Liver (tissue), 9 donors: ENCODE data around the gene MYO9A. TPM values are rescaled to one million over a fixed set of nuclear protein-coding genes. Genes with fewer than 3 reads are reported as not detected.

Experiments used
- DNase-seq: peaks from one replicate; pipeline ENCODE4 v3.0.0-alpha.2; 2017; ENCODE audit warnings: low spot score
- H3K27ac ChIP-seq, 2 donors: one replicate each; pipeline ENCODE4 v1.7.0; 2013; ENCODE audit warnings: inconsistent platforms in 2 of 2, low read length in 2 of 2, control low read depth in 1 of 2, low read depth in 1 of 2, mild to moderate bottlenecking in 1 of 2
- H3K27me3 ChIP-seq, 4 donors: one replicate each; pipeline versions ENCODE4 v1.6.1 to v1.7.0; 2013; ENCODE audit warnings: low read length in 3 of 4, inconsistent platforms in 1 of 4, mild to moderate bottlenecking in 1 of 4, moderate library complexity in 1 of 4; ENCODE audit not compliant: control insufficient read depth in 4 of 4, insufficient read depth in 4 of 4
- H3K36me3 ChIP-seq, 4 donors: one replicate each; pipeline versions ENCODE4 v1.6.1 to v1.7.0; 2013; ENCODE audit warnings: low read length in 3 of 4, mild to moderate bottlenecking in 3 of 4, low read depth in 1 of 4, moderate library complexity in 1 of 4; ENCODE audit not compliant: control insufficient read depth in 4 of 4, insufficient read depth in 3 of 4
- H3K4me1 ChIP-seq, 4 donors: one replicate each; pipeline versions ENCODE4 v1.6.1 to v1.7.0; 2013; ENCODE audit warnings: low read length in 3 of 4, mild to moderate bottlenecking in 3 of 4, moderate library complexity in 1 of 4; ENCODE audit not compliant: control insufficient read depth in 4 of 4, insufficient read depth in 4 of 4
- H3K4me3 ChIP-seq, 3 donors: one replicate each; pipeline versions ENCODE4 v1.6.1 to v1.7.0; 2013; ENCODE audit warnings: low read length in 3 of 3, control low read depth in 1 of 3, low read depth in 1 of 3, mild to moderate bottlenecking in 1 of 3
- H3K9ac ChIP-seq, 2 donors: one replicate each; pipeline ENCODE4 v1.7.0; 2013; ENCODE audit warnings: low read length in 2 of 2, mild to moderate bottlenecking in 2 of 2, moderate library complexity in 2 of 2, control low read depth in 1 of 2, low read depth in 1 of 2
- H3K9me3 ChIP-seq, 4 donors: one replicate each; pipeline versions ENCODE4 v1.6.1 to v1.7.0; 2013; ENCODE audit warnings: low read length in 3 of 4; ENCODE audit not compliant: control insufficient read depth in 4 of 4
- ATF3 ChIP-seq: IDR thresholded peaks from 2 replicates; pipeline ENCODE4 v1.6.1; 2016; ENCODE audit warnings: antibody characterized with exemption
- EGR1 ChIP-seq, 2 donors: IDR thresholded peaks; 2 replicates each; pipeline ENCODE4 v1.6.1; 2016 to 2018; ENCODE audit warnings: antibody characterized with exemption in 2 of 2, low read depth in 2 of 2
- FOXA1 ChIP-seq: IDR thresholded peaks from 2 replicates; pipeline ENCODE4 v1.6.1; 2016; ENCODE audit warnings: antibody characterized with exemption
- FOXA2 ChIP-seq: IDR thresholded peaks from 2 replicates; pipeline ENCODE4 v1.6.1; 2016; ENCODE audit warnings: antibody characterized with exemption
- GABPA ChIP-seq, 2 donors: IDR thresholded peaks in 1 of 2; conservative IDR thresholded peaks in 1 of 2; 2 replicates each; pipeline ENCODE4 v1.6.1; 2016; ENCODE audit warnings: antibody characterized with exemption in 2 of 2, mild to moderate bottlenecking in 1 of 2, moderate library complexity in 1 of 2
- HNF4A ChIP-seq, 2 donors: conservative IDR thresholded peaks; 2 replicates each; pipeline ENCODE4 v1.6.1; 2016; ENCODE audit warnings: antibody characterized with exemption in 2 of 2, mild to moderate bottlenecking in 2 of 2
- HNF4G ChIP-seq: IDR thresholded peaks from 2 replicates; pipeline ENCODE4 v1.6.1; 2016; ENCODE audit warnings: antibody characterized with exemption
- MAX ChIP-seq: IDR thresholded peaks from 2 replicates; pipeline ENCODE4 v1.6.1; 2016; ENCODE audit warnings: antibody characterized with exemption
- NR2F2 ChIP-seq: IDR thresholded peaks from 2 replicates; pipeline ENCODE4 v1.6.1; 2016; ENCODE audit warnings: antibody characterized with exemption
- REST ChIP-seq: IDR thresholded peaks from 2 replicates; pipeline ENCODE4 v1.6.1; 2016; ENCODE audit warnings: antibody characterized with exemption, mild to moderate bottlenecking
- RXRA ChIP-seq, 2 donors: IDR thresholded peaks; 2 replicates each; pipeline ENCODE4 v1.6.1; 2017 to 2018; ENCODE audit warnings: antibody characterized with exemption in 2 of 2, mild to moderate bottlenecking in 1 of 2
- SP1 ChIP-seq: IDR thresholded peaks from 2 replicates; pipeline ENCODE4 v1.6.1; 2018; ENCODE audit warnings: antibody characterized with exemption, mild to moderate bottlenecking
- TAF1 ChIP-seq: conservative IDR thresholded peaks from 2 replicates; pipeline ENCODE4 v1.6.1; 2016; ENCODE audit warnings: antibody characterized with exemption, mild to moderate bottlenecking
- YY1 ChIP-seq: IDR thresholded peaks from 2 replicates; pipeline ENCODE4 v1.6.1; 2016; ENCODE audit warnings: antibody characterized with exemption, mild to moderate bottlenecking
- WGBS: extraction: QIAGEN DNeasy Blood & Tissue Kit; methylation state at CpG from one replicate; pipeline ENCODE4 v1.1.7; 2013; 5-methylcytosine and 5-hydroxymethylcytosine counted together
- polyA plus RNA-seq, 2 donors: library from polyadenylated mRNA; stranded (reverse) in 1 of 2; unstranded in 1 of 2; fragments of 200-250 nt in 1 of 2; fragments of >200 nt in 1 of 2; fragmentation: Nextera tagmentation in 1 of 2; extraction: Ambion mirVana in 1 of 2; gene quantifications; one replicate each; pipeline versions ENCODE4 v1.2.1 to v1.2.3, GENCODE V29; 2013 to 2015
- total RNA-seq, 2 donors: library from RNA; depleted of rRNA; stranded (reverse); fragments of >200 nt; gene quantifications; one replicate each; pipeline ENCODE4 v1.2.3, GENCODE V29; 2014
- TF ChIP-seq, protein P1 (sequence below): fragments of 150-350 bp; IDR thresholded peaks from 2 replicates; pipeline ENCODE4 v1.5.1; 2017; ENCODE audit warnings: improper control_type of control experiment, low read depth, low read length; ENCODE audit not compliant: missing input control
- donor health status: healthy.
- donor health status: healthy.
- donor health status: healthy.
- donor health status: healthy.
- donor health status: healthy.

Gene MYO9A
- total and polyA plus RNA-seq, 4 donors = 1.4 to 14.9 (median 8.4) TPM

DNA sequence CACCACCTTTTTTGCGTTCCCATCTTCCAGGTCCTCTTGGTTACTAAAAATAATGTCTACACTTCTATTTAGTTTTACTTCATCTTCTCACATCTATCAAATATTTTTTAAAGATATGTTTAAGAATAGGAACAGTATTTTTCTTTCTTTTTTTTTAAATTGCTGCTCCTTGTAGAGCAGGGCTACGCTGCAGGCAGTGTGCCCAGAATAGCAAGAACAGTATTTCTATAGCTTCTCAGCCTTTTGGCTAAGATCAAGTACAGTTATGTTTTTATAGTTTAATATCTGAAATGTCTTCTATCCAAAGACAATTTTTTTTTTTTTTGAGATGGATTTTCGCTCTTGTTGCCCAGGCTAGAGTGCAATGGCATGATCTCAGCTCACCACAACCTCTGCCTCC is 73.0 kb downstream of the MYO9A start:
- no peak for DNase-seq
- Histone ChIP-seq H3K4me3 (no peak overlapping the region), H3K27me3 (no peaks in the 10 kb centered on the region), H3K9ac (no peak overlapping the region), H3K4me1 (no peaks in the 10 kb centered on the region), H3K9me3 (no peaks in the 10 kb centered on the region), H3K27ac (no peak overlapping the region), H3K36me3 (peaks cover 0 to 4% (median 2%) of the 10 kb centered on the region in 4 donors)
- TF ChIP-seq YY1 = no peak
- TF ChIP-seq HNF4A (conservative IDR thresholded peaks at IDR 0.05) = no peak
- TF ChIP-seq GABPA (IDR thresholded peaks at IDR 0.05 in 1 of 2, conservative IDR thresholded peaks at IDR 0.05 in 1 of 2) = no peak
- TF ChIP-seq RXRA (IDR thresholded peaks at IDR 0.05) = no peak
- no peak for TF ChIP-seq HNF4G
- WGBS = 95% methylated on average over 3 of the region's 3 CpGs

DNA sequence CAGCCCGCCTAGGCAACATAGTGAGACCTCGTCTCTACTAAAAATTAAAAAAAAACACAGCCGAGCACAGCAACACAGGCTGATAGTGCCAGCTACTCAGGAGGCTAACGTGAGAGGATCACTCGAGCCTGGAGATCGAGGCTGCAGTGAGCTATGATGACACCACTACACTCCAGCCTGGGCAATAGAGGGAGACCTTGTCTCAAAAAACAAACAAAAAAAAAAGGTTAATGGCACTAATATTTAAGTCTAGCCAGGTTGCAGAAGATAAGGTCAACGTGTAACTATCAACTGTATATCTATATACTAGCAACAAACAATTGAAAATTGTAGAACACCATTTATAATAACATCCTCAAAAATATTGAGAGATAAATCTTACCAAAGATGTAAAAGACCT is 75.1 kb downstream of the MYO9A start:
- Histone ChIP-seq H3K9me3 (no peaks in the 10 kb centered on the region), H3K27ac (no peak overlapping the region), H3K4me3 (no peak overlapping the region), H3K27me3 (no peaks in the 10 kb centered on the region), H3K36me3 (peaks cover 0 to 4% (median 2%) of the 10 kb centered on the region in 4 donors), H3K4me1 (no peaks in the 10 kb centered on the region), H3K9ac (no peak overlapping the region)
- no peak for DNase-seq
- TF ChIP-seq HNF4A (conservative IDR thresholded peaks at IDR 0.05) = no peak
- no peak for TF ChIP-seq MAX
- TF ChIP-seq FOXA1 = no peak
- no peak for TF ChIP-seq EGR1 (IDR thresholded peaks at IDR 0.05; ENCODE audit: low read depth in 2 of 2)
- TF ChIP-seq HNF4G = no peak
- no peak for TF ChIP-seq SP1
- 91% methylated on average over 7 of the region's 7 CpGs for WGBS

- Histone ChIP-seq H3K36me3 (peaks cover 0 to 4% (median 2%) of the 10 kb centered on the region in 4 donors), H3K27ac (no peak overlapping the region), H3K9me3 (no peaks in the 10 kb centered on the region), H3K4me1 (no peaks in the 10 kb centered on the region), H3K4me3 (no peak overlapping the region), H3K9ac (no peak overlapping the region), H3K27me3 (no peaks in the 10 kb centered on the region)
- WGBS = 97% methylated on average over 1 of the region's 1 CpG
- no peak for DNase-seq
- no peak for TF ChIP-seq EGR1 (IDR thresholded peaks at IDR 0.05; ENCODE audit: low read depth in 2 of 2)
- no peak for TF ChIP-seq GABPA (IDR thresholded peaks at IDR 0.05 in 1 of 2, conservative IDR thresholded peaks at IDR 0.05 in 1 of 2)
- no peak for TF ChIP-seq MAX
- TF ChIP-seq TAF1 = no peak
- TF ChIP-seq SP1 = no peak
Observed at GRCh38 chr15:72042054-72042453, 75.9 kb downstream of the MYO9A start.

GRCh38 chr15:72037321-72037720 is 80.6 kb downstream of the MYO9A start:
- WGBS = 97% methylated on average over 4 of the region's 4 CpGs
- H3K4me3 ChIP-seq = no peak overlapping the region

More at GRCh38 chr15:72037321-72037720, 80.6 kb downstream of the MYO9A start:
- no peak for DNase-seq
- H3K36me3 ChIP-seq = peaks cover 0 to 2% (median 0%) of the 10 kb centered on the region in 4 donors
- H3K9me3 ChIP-seq = no peaks in the 10 kb centered on the region
- no peaks in the 10 kb centered on the region for H3K4me1 ChIP-seq
- no peaks in the 10 kb centered on the region for H3K27me3 ChIP-seq
- H3K9ac ChIP-seq = no peak overlapping the region
- TF ChIP-seq ATF3 (no peak), EGR1 (IDR thresholded peaks at IDR 0.05; ENCODE audit: low read depth in 2 of 2) (no peak), NR2F2 (no peak), FOXA2 (no peak), TAF1 (no peak), REST (no peak)
- TF ChIP-seq, protein P1, sequence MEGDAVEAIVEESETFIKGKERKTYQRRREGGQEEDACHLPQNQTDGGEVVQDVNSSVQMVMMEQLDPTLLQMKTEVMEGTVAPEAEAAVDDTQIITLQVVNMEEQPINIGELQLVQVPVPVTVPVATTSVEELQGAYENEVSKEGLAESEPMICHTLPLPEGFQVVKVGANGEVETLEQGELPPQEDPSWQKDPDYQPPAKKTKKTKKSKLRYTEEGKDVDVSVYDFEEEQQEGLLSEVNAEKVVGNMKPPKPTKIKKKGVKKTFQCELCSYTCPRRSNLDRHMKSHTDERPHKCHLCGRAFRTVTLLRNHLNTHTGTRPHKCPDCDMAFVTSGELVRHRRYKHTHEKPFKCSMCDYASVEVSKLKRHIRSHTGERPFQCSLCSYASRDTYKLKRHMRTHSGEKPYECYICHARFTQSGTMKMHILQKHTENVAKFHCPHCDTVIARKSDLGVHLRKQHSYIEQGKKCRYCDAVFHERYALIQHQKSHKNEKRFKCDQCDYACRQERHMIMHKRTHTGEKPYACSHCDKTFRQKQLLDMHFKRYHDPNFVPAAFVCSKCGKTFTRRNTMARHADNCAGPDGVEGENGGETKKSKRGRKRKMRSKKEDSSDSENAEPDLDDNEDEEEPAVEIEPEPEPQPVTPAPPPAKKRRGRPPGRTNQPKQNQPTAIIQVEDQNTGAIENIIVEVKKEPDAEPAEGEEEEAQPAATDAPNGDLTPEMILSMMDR = no peak
- H3K27ac ChIP-seq = no peak overlapping the region
